ENCODE data around the gene SETD7. TPM values are rescaled to one million over a fixed set of nuclear protein-coding genes. Genes with fewer than 3 reads are reported as not detected.

Gene SETD7
- total RNA-seq, 2 experiments from 2014 or later = 10.8 to 13.8 TPM

DNA sequence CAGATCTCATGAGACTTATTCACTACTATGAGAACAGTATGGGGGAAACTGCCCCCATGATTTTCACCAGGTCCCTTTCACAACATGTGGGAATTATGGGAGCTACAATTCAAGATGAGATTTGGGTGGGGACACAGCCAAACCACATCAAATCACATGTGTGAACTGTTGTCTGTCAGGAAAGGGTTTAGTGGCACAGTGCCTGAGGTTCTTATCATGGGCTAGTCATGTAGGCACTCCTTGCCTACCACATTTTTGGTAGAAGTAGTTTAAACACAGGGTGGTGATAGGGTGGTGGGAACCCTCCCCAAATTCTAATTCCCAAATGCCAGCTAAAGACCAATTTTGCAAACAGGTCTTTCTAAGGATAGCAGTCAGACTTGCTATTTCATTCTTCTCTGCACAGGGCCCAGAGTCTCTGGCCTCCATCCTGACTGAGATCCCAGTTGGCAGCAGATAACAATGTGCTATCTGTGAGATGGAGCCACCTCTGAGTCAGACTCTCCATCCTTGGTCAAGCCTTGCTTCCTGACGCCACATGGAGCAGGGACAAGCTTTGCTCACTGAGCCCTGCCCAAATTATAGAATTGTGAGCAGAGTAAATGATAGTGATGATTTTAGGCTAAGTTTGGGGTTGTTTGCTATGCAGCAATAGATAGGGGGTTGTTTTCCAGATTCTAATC is 33.5 kb upstream of the SETD7 start:
- Mint-ChIP-seq H3K4me3 (no peak overlapping the region), H3K27me3 (peaks cover 10% of the 10 kb centered on the region), H3K4me1 (no peaks in the 10 kb centered on the region), H3K27ac (no peak overlapping the region), H3K36me3 (no peaks in the 10 kb centered on the region), H3K9me3 (ENCODE audit: low read depth) (no peaks in the 10 kb centered on the region)
- ATAC-seq (no peak), DNase-seq (no peak)
- CTCF ChIA-PET = interaction anchor here (2.4 kb wide), 1 partner anchor 14 kb away, joined by 9 read pairs; no protein-coding TSS in a partner anchor

GRCh38 chr4:139587446-139587845 is 31.4 kb upstream of the SETD7 start:
- CTCF ChIA-PET = no interaction called here
- DNase-seq (no peak), ATAC-seq (no peak)
- H3K36me3 Mint-ChIP-seq = no peaks in the 10 kb centered on the region
- H3K4me1 Mint-ChIP-seq = no peaks in the 10 kb centered on the region
- no peaks in the 10 kb centered on the region for H3K9me3 Mint-ChIP-seq (ENCODE audit: low read depth)
- peaks cover 12% of the 10 kb centered on the region for H3K27me3 Mint-ChIP-seq
- H3K27ac Mint-ChIP-seq = no peak overlapping the region
- no peak overlapping the region for H3K4me3 Mint-ChIP-seq

DNA sequence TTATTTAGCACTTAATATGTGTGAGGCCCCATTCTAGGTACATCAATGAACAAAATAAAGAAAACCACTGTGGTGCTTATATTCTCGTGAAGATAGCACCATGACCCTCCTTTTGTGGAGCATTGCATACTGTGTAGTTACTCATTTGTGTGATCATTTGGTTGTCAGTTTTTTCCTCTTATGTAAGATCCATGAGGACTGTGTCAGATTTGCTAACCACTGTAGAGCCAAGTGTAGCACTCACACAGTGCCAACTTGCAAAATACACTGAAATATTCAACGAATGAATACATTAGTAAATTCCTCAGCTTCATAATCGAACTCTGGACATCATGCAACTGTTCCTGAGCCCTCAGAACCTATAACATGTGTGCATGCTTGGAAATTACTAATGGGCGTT is 29.5 kb upstream of the SETD7 start:
- no peak overlapping the region for H3K4me3 Mint-ChIP-seq
- no peak overlapping the region for H3K27ac Mint-ChIP-seq
- H3K4me1 Mint-ChIP-seq = no peaks in the 10 kb centered on the region
- H3K27me3 Mint-ChIP-seq = peaks cover 22% of the 10 kb centered on the region
- no peaks in the 10 kb centered on the region for H3K9me3 Mint-ChIP-seq (ENCODE audit: low read depth)
- no peak for ATAC-seq
- CTCF ChIA-PET = interaction anchor here (1.3 kb wide), 1 partner anchor 15 kb away, joined by 3 read pairs; no protein-coding TSS in a partner anchor
- H3K36me3 Mint-ChIP-seq = no peaks in the 10 kb centered on the region
- DNase-seq = no peak

DNA sequence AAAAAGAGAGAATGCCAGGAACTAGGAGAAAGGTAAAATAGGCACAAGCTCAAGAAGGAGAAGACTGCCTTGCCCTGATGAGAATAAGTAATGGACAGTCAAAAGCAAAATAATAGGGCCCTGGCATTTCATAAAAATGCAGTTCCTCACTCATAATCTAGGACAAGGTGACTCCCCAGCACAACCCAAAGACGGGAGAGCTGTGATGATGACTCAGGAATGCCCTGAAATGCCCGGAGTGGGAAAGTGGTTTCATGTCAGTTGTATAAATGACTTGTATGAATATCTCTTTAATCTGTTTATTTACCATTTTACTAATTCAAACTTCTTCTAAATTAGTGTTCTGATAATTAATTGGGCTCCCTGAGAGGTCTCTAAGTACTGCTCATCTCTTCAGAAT is 28.8 kb upstream of the SETD7 start:
- ATAC-seq (no peak), DNase-seq (no peak)
- H3K27ac Mint-ChIP-seq = no peak overlapping the region
- no peaks in the 10 kb centered on the region for H3K36me3 Mint-ChIP-seq
- CTCF ChIA-PET = interaction anchor here (0.7 kb wide), 1 partner anchor 683 kb away, joined by 3 read pairs; no protein-coding TSS in a partner anchor
- no peak overlapping the region for H3K4me3 Mint-ChIP-seq
- peaks cover 26% of the 10 kb centered on the region for H3K27me3 Mint-ChIP-seq
- no peaks in the 10 kb centered on the region for H3K9me3 Mint-ChIP-seq (ENCODE audit: low read depth)
- no peaks in the 10 kb centered on the region for H3K4me1 Mint-ChIP-seq

- Mint-ChIP-seq H3K4me1 (no peaks in the 10 kb centered on the region), H3K9me3 (ENCODE audit: low read depth) (no peaks in the 10 kb centered on the region), H3K27ac (no peak overlapping the region), H3K36me3 (no peaks in the 10 kb centered on the region), H3K4me3 (no peak overlapping the region), H3K27me3 (peaks cover 28% of the 10 kb centered on the region)
- CTCF ChIA-PET = interaction anchor here (0.7 to 1.0 kb wide), 2 partner anchors 23 to 684 kb away, joined by 3 read pairs; no protein-coding TSS in a partner anchor
- DNase-seq (no peak), ATAC-seq (no peak)
Measured at GRCh38 chr4:139584013-139584412, 28.0 kb upstream of the SETD7 start.

DNA sequence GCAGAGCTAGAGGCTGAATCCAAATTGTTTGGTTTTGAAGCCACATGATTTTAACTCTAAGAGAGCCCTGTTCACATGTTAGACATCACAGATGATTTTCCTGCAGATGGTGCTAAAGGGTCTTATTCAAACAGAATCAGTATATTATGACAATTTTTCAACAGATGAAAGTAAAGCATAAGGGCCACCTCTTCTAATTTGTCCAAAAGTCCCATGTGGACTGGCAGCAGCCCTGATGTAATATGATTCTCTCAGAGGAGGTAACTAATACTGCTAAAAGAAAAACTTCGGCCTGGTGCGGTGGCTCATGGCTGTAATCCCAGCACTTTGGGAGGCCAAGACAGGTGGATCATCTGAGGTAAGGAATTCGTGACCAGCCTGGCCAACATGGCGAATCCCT is 26.0 kb upstream of the SETD7 start:
- CTCF ChIA-PET = interaction anchor here (0.9 to 1.6 kb wide), 3 partner anchors 17 to 68 kb away, joined by 3 to 5 read pairs (median 4); no protein-coding TSS in a partner anchor
- Mint-ChIP-seq H3K27ac (no peak overlapping the region), H3K27me3 (peaks cover 30% of the 10 kb centered on the region), H3K9me3 (ENCODE audit: low read depth) (no peaks in the 10 kb centered on the region), H3K36me3 (no peaks in the 10 kb centered on the region), H3K4me1 (no peaks in the 10 kb centered on the region), H3K4me3 (no peak overlapping the region)
- DNase-seq (no peak), ATAC-seq (no peak)

GRCh38 chr4:139581096-139581495 is 25.1 kb upstream of the SETD7 start:
- H3K9me3 Mint-ChIP-seq (ENCODE audit: low read depth) = no peaks in the 10 kb centered on the region
- H3K36me3 Mint-ChIP-seq = no peaks in the 10 kb centered on the region
- CTCF ChIA-PET = interaction anchor here (1.5 to 1.6 kb wide), 2 partner anchors 22 to 69 kb away, joined by 4 to 5 read pairs; no protein-coding TSS in a partner anchor
- no peak for DNase-seq
- H3K4me1 Mint-ChIP-seq = no peaks in the 10 kb centered on the region
- H3K27me3 Mint-ChIP-seq = peaks cover 30% of the 10 kb centered on the region
- no peak overlapping the region for H3K4me3 Mint-ChIP-seq
- no peak overlapping the region for H3K27ac Mint-ChIP-seq
- no peak for ATAC-seq

GRCh38 chr4:139576219-139576618 is 20.2 kb upstream of the SETD7 start:
- Mint-ChIP-seq H3K9me3 (ENCODE audit: low read depth) (no peaks in the 10 kb centered on the region), H3K4me3 (no peak overlapping the region), H3K27me3 (peaks cover 27% of the 10 kb centered on the region), H3K36me3 (no peaks in the 10 kb centered on the region), H3K27ac (no peak overlapping the region), H3K4me1 (no peaks in the 10 kb centered on the region)
- ATAC-seq (no peak), DNase-seq (no peak)
- CTCF ChIA-PET = no interaction called here

GRCh38 chr4:139575072-139575471 is 19.1 kb upstream of the SETD7 start:
- H3K9me3 Mint-ChIP-seq (ENCODE audit: low read depth) = no peaks in the 10 kb centered on the region
- peaks cover 18% of the 10 kb centered on the region for H3K27me3 Mint-ChIP-seq
- H3K36me3 Mint-ChIP-seq = no peaks in the 10 kb centered on the region
- ATAC-seq (no peak), DNase-seq (no peak)
- no peak overlapping the region for H3K27ac Mint-ChIP-seq
- H3K4me1 Mint-ChIP-seq = no peaks in the 10 kb centered on the region
- H3K4me3 Mint-ChIP-seq = no peak overlapping the region
- CTCF ChIA-PET = no interaction called here

- CTCF ChIA-PET = no interaction called here
Measured at GRCh38 chr4:139574641-139575040, 18.6 kb upstream of the SETD7 start.

GRCh38 chr4:139568206-139568955 is 12.4 kb upstream of the SETD7 start:
- H3K4me3 Mint-ChIP-seq = no peak overlapping the region

More at GRCh38 chr4:139574641-139575040, 18.6 kb upstream of the SETD7 start:
- Mint-ChIP-seq H3K36me3 (no peaks in the 10 kb centered on the region), H3K4me1 (no peaks in the 10 kb centered on the region), H3K4me3 (no peak overlapping the region), H3K9me3 (ENCODE audit: low read depth) (no peaks in the 10 kb centered on the region), H3K27me3 (peaks cover 15% of the 10 kb centered on the region), H3K27ac (no peak overlapping the region)
- ATAC-seq = no peak
- DNase-seq = no peak

GRCh38 chr4:139567159-139567870 is 11.3 kb upstream of the SETD7 start:
- ATAC-seq = no peak
- Mint-ChIP-seq H3K27ac (no peak overlapping the region), H3K27me3 (no peaks in the 10 kb centered on the region)

More at GRCh38 chr4:139568206-139568955, 12.4 kb upstream of the SETD7 start:
- Mint-ChIP-seq H3K27me3 (no peaks in the 10 kb centered on the region), H3K36me3 (no peaks in the 10 kb centered on the region), H3K9me3 (ENCODE audit: low read depth) (no peaks in the 10 kb centered on the region), H3K27ac (no peak overlapping the region), H3K4me1 (no peaks in the 10 kb centered on the region)
- CTCF ChIA-PET = interaction anchor here (1.0 to 1.1 kb wide), 2 partner anchors 12 to 89 kb away, joined by 3 to 4 read pairs; partner anchors contain the start of gene SETD7
- ATAC-seq (no peak), DNase-seq (no peak)

GRCh38 chr4:139564502-139564901 is 8.5 kb upstream of the SETD7 start:
- Mint-ChIP-seq H3K36me3 (no peaks in the 10 kb centered on the region), H3K9me3 (ENCODE audit: low read depth) (no peaks in the 10 kb centered on the region), H3K4me3 (no peak overlapping the region), H3K27me3 (no peaks in the 10 kb centered on the region), H3K27ac (no peak overlapping the region), H3K4me1 (peaks cover 23% of the 10 kb centered on the region)
- CTCF ChIA-PET = interaction anchor here (1.0 kb wide), 1 partner anchor 148 kb away, joined by 3 read pairs; no protein-coding TSS in a partner anchor
- DNase-seq = no peak
- ATAC-seq = no peak

More at GRCh38 chr4:139567159-139567870, 11.3 kb upstream of the SETD7 start:
- Mint-ChIP-seq H3K36me3 (no peaks in the 10 kb centered on the region), H3K9me3 (ENCODE audit: low read depth) (no peaks in the 10 kb centered on the region), H3K4me3 (no peak overlapping the region), H3K4me1 (peaks cover under 1% of the 10 kb centered on the region)
- DNase-seq = no peak
- CTCF ChIA-PET = interaction anchor here (1.1 kb wide), 1 partner anchor 151 kb away, joined by 3 read pairs; no protein-coding TSS in a partner anchor
